Gastrocnemius medialis (tissue), 4 donors: ENCODE data around the gene NUP107.

ENCODE experiments used
- POLR2A ChIP-seq, 2 donors: fragments of 450-650 bp; IDR thresholded peaks; one replicate each; pipeline ENCODE4 v1.6.1; 2017; ENCODE audit warnings: antibody characterized with exemption in 2 of 2, mild to moderate bottlenecking in 2 of 2, moderate library complexity in 2 of 2
- TF ChIP-seq, protein P1 (sequence below), 5 experiments: fragments of 450-650 bp in 3 of 5; fragments of 200-600 bp in 2 of 5; sonication (generic) in 2 of 5; IDR thresholded peaks in 4 of 5; conservative IDR thresholded peaks in 1 of 5; 1 replicate in 4 of 5; 2 replicates in 1 of 5; pipeline ENCODE4 v1.5.1; 2016 to 2019; ENCODE audit warnings: antibody characterized with exemption in 5 of 5, mild to moderate bottlenecking in 3 of 5, moderate library complexity in 3 of 5

DNA sequence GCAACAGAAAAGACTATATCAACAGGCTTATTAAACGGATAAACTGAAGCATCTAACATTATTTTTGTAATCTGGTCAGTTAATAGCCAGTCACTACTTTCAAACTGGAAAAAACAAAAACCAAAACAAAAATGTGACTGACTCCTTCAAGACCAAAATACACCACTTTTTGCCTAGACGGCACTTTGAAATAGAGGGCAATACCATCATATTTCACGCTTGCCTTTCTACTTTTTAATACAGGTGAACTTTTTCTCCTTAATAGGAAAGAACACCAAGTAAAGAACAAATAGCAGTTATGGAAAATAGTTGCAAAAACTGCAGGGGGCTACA is 550 bp upstream of the NUP107 start:
- no peak for TF ChIP-seq POLR2A (IDR thresholded peaks at IDR 0.05)
- TF ChIP-seq, protein P1, sequence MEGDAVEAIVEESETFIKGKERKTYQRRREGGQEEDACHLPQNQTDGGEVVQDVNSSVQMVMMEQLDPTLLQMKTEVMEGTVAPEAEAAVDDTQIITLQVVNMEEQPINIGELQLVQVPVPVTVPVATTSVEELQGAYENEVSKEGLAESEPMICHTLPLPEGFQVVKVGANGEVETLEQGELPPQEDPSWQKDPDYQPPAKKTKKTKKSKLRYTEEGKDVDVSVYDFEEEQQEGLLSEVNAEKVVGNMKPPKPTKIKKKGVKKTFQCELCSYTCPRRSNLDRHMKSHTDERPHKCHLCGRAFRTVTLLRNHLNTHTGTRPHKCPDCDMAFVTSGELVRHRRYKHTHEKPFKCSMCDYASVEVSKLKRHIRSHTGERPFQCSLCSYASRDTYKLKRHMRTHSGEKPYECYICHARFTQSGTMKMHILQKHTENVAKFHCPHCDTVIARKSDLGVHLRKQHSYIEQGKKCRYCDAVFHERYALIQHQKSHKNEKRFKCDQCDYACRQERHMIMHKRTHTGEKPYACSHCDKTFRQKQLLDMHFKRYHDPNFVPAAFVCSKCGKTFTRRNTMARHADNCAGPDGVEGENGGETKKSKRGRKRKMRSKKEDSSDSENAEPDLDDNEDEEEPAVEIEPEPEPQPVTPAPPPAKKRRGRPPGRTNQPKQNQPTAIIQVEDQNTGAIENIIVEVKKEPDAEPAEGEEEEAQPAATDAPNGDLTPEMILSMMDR (IDR thresholded peaks at IDR 0.05 in 4 of 5, conservative IDR thresholded peaks at IDR 0.05 in 1 of 5), result no peak
